GM12878 (cell line): ENCODE data around the gene TRIOBP. TPM values are rescaled to one million over a fixed set of nuclear protein-coding genes. Genes with fewer than 3 reads are reported as not detected.

Source experiments
- ATAC-seq: fragments of 200-7000 bp; cut with Tn5 transposase; 3 replicates; pipeline ENCODE4 v1.9.1; 2020; ENCODE audit warnings: mild to moderate bottlenecking, moderate library complexity
- BruUV-seq: library from RNA; stranded (reverse); fragments of 400-500 nt; replicated peaks from 2 replicates; lab custom pipeline; 2021; lab: Mats Ljungman, UMichigan
- CTCF ChIA-PET: fragments of 300-600 bp; sonication (Branson Sonifier 250); formaldehyde crosslinking; extraction: SDS; loops from one replicate; lab custom pipeline; 2021; ENCODE audit warnings: inconsistent platforms; lab: Yijun Ruan, JAX
- POLR2A ChIA-PET: fragments of 350-600 bp; formaldehyde crosslinking; extraction: SDS; loops from one replicate; lab custom pipeline; 2021; ENCODE audit warnings: inconsistent platforms; lab: Charles Lee
- RAD21 ChIA-PET: fragments of 300-600 bp; sonication (Branson Sonifier 250); formaldehyde crosslinking; loops from one replicate; lab custom pipeline; 2023; ENCODE audit warnings: antibody characterized with exemption; ENCODE audit not compliant: unreplicated experiment; lab: Charles Lee
- SMC1A ChIA-PET: fragments of 300-600 bp; sonication (Branson Sonifier 250); formaldehyde crosslinking; loops from one replicate; lab custom pipeline; 2023; ENCODE audit not compliant: unreplicated experiment, uncharacterized antibody; lab: Charles Lee
- DNase-seq: peaks from one replicate; pipeline ENCODE4 v3.0.0-alpha.2; 2011; ENCODE audit warnings: low read depth, low spot score
- FAIRE-seq: peaks from 3 replicates; lab custom pipeline; 2011; peaks lifted over from hg19 to GRCh38; lab: Jason Lieb, UNC
- H2AFZ ChIP-seq: 2 replicates; pipeline ENCODE4 v1.6.0; 2011; ENCODE audit warnings: low read depth, low read length, control low read depth; ENCODE audit not compliant: control insufficient read depth
- H3K27ac ChIP-seq: 2 replicates; pipeline ENCODE4 v1.5.1; 2011; ENCODE audit warnings: control low read depth; ENCODE audit not compliant: control insufficient read depth, insufficient read depth
- H3K27me3 ChIP-seq, 2 experiments: replicated peaks in 1 of 2; 2 replicates each; pipeline versions ENCODE4 v1.6.0 to v1.6.1; 2011; ENCODE audit warnings: low read length in 1 of 2; ENCODE audit not compliant: control insufficient read depth in 2 of 2, insufficient read depth in 2 of 2
- H3K36me3 ChIP-seq, 2 experiments: 2 replicates each; pipeline ENCODE4 v1.5.1; 2011; ENCODE audit warnings: low read length in 1 of 2; ENCODE audit not compliant: control insufficient read depth in 2 of 2, insufficient read depth in 2 of 2
- H3K4me1 ChIP-seq: 2 replicates; pipeline ENCODE4 v1.6.1; 2011; ENCODE audit warnings: mild to moderate bottlenecking, low read length, moderate library complexity, mixed read lengths; ENCODE audit not compliant: control insufficient read depth, insufficient read depth
- H3K4me2 ChIP-seq: 2 replicates; pipeline ENCODE4 v1.6.0; 2011; ENCODE audit warnings: control low read depth; ENCODE audit not compliant: control insufficient read depth, insufficient read depth
- H3K4me3 ChIP-seq: fragments of 200-600 bp; sonication (generic); 2 replicates; pipeline ENCODE4 v1.5.1; 2016
- H3K79me2 ChIP-seq: 2 replicates; pipeline ENCODE4 v1.6.0; 2011; ENCODE audit warnings: low read length; ENCODE audit not compliant: control insufficient read depth, insufficient read depth
- H3K9ac ChIP-seq: 2 replicates; pipeline ENCODE4 v1.8.0; 2011; ENCODE audit warnings: low read length, control low read depth, mixed read lengths; ENCODE audit not compliant: control insufficient read depth, insufficient read depth
- H3K9me3 ChIP-seq: replicated peaks from 3 replicates; pipeline ENCODE4 v1.5.1; 2011; ENCODE audit warnings: mild to moderate bottlenecking, low read length; ENCODE audit not compliant: control insufficient read depth, insufficient read depth
- H4K20me1 ChIP-seq: 2 replicates; pipeline ENCODE4 v1.6.0; 2011; ENCODE audit not compliant: control insufficient read depth, insufficient read depth
- CBFB ChIP-seq: IDR thresholded peaks from 2 replicates; pipeline ENCODE4 v1.6.1; 2016; ENCODE audit warnings: antibody characterized with exemption, low read depth
- CEBPB ChIP-seq, 2 experiments: fragments of 150-350 bp in 1 of 2; IDR thresholded peaks; 2 replicates each; pipeline ENCODE4 v1.6.1; 2012 to 2014; ENCODE audit warnings: low read depth in 2 of 2, low read length in 2 of 2, borderline replicate concordance in 1 of 2, inconsistent platforms in 1 of 2
- ETV6 ChIP-seq, 2 experiments: fragments of 450-650 bp in 1 of 2; IDR thresholded peaks in 1 of 2; conservative IDR thresholded peaks in 1 of 2; 2 replicates each; pipeline ENCODE4 v1.6.1; 2014; ENCODE audit warnings: antibody characterized with exemption in 1 of 2, borderline replicate concordance in 1 of 2, low read depth in 1 of 2, mild to moderate bottlenecking in 1 of 2, moderate library complexity in 1 of 2
- JUND ChIP-seq: IDR thresholded peaks from 2 replicates; pipeline ENCODE4 v1.6.1; 2012; ENCODE audit warnings: low read depth, mild to moderate bottlenecking, low read length, improper control_type of control experiment, moderate library complexity
- MYC ChIP-seq: IDR thresholded peaks from 2 replicates; pipeline ENCODE4 v1.6.1; 2011; ENCODE audit warnings: mild to moderate bottlenecking, low read length, moderate library complexity, inconsistent platforms; ENCODE audit not compliant: insufficient read depth, insufficient replicate concordance, insufficient read length, severe bottlenecking
- NFYB ChIP-seq: IDR thresholded peaks from 2 replicates; pipeline ENCODE4 v1.6.1; 2011; ENCODE audit warnings: low read depth, mild to moderate bottlenecking, low read length, improper control_type of control experiment, moderate library complexity; ENCODE audit not compliant: insufficient read depth
- NR2C1 ChIP-seq: fragments of 450-650 bp; IDR thresholded peaks from 2 replicates; pipeline ENCODE4 v1.6.1; 2017; ENCODE audit warnings: antibody characterized with exemption, mild to moderate bottlenecking, moderate library complexity
- POU2F2 ChIP-seq: IDR thresholded peaks from 3 replicates; pipeline ENCODE4 v1.6.1; 2011; ENCODE audit warnings: low read depth, mild to moderate bottlenecking, low read length, borderline replicate concordance
- RBBP5 ChIP-seq: fragments of 200-600 bp; sonication (generic); conservative IDR thresholded peaks from 2 replicates; pipeline ENCODE4 v1.6.1; 2016
- RCOR1 ChIP-seq: conservative IDR thresholded peaks from 2 replicates; pipeline ENCODE4 v1.6.1; 2012; ENCODE audit warnings: low read depth, low read length, improper control_type of control experiment
- TCF7 ChIP-seq: IDR thresholded peaks from 2 replicates; pipeline ENCODE4 v1.6.1; 2014; ENCODE audit warnings: antibody characterized with exemption, borderline replicate concordance
- ZBED1 ChIP-seq: IDR thresholded peaks from 2 replicates; pipeline ENCODE4 v1.6.1; 2016; ENCODE audit warnings: borderline replicate concordance
- ZNF384 ChIP-seq: IDR thresholded peaks from 2 replicates; pipeline ENCODE4 v1.6.1; 2012; ENCODE audit warnings: low read depth, mild to moderate bottlenecking, low read length, improper control_type of control experiment, borderline replicate concordance
- ZSCAN29 ChIP-seq: fragments of 450-650 bp; IDR thresholded peaks from 2 replicates; pipeline ENCODE4 v1.6.1; 2017; ENCODE audit warnings: mild to moderate bottlenecking, moderate library complexity
- WGBS: methylation state at CpG from one replicate; pipeline ENCODE4 v1.1.6; 2016; ENCODE audit warnings: low lambda C conversion rate; ENCODE audit not compliant: insufficient replicate concordance, insufficient coverage; ENCODE audit errors: missing lambda C conversion rate; 5-methylcytosine and 5-hydroxymethylcytosine counted together
- in situ Hi-C: fragments of 300-500 bp; cut with MboI; formaldehyde crosslinking; loops from 9 replicates; pipeline ENCODE4 v1.14.3; 2018; ENCODE audit warnings: mixed read lengths
- intact Hi-C: fragments of 100-400 bp; cut with micrococcal nuclease; formaldehyde crosslinking; loops from one replicate; pipeline ENCODE4 v1.14.2; 2022; ENCODE audit not compliant: unreplicated experiment
- polyA plus RNA-seq, 11 experiments: library from polyadenylated mRNA; depleted of rRNA in 4 of 11; unstranded in 6 of 11; stranded (reverse) in 5 of 11; fragments of >200 nt; fragmentation: Nextera tagmentation in 4 of 11; fragmentation: Illumina TruSeq in 1 of 11; extraction: Ambion mirVana in 4 of 11; extraction: Trizol in 1 of 11; gene quantifications; 1 replicate in 1 of 11; 2 replicates in 10 of 11; pipeline versions ENCODE4 v1.2.1 to v1.2.3, GENCODE V29; 2011 to 2016; ENCODE audit warnings: inconsistent platforms in 2 of 11, missing spikeins in 2 of 11, low read depth in 1 of 11
- total RNA-seq, 4 experiments: library from RNA; depleted of rRNA in 3 of 4; stranded (reverse); fragments of >200 nt in 3 of 4; fragmentation: Illumina TruSeq in 1 of 4; extraction: Trizol in 1 of 4; gene quantifications; 2 replicates each; pipeline versions ENCODE4 v1.2.1 to v1.2.3, GENCODE V29; 2013 to 2021
- TF ChIP-seq, protein P1 (sequence below): IDR thresholded peaks from 2 replicates; pipeline ENCODE4 v1.6.1; 2012; ENCODE audit warnings: mild to moderate bottlenecking, low read depth, low read length
- TF ChIP-seq, protein P2 (sequence below): fragments of 450-650 bp; IDR thresholded peaks from 2 replicates; pipeline ENCODE4 v1.6.1; 2017; ENCODE audit warnings: mild to moderate bottlenecking, low read depth, inconsistent platforms; ENCODE audit not compliant: poor library complexity, severe bottlenecking

The TRIOBP gene
- total and polyA plus RNA-seq, 10 of the 15 experiments (the other 5 are each of a cell fraction or from before 2014, with no cell fraction given): 0.21 to 23.6 (median 11.9) TPM

DNA sequence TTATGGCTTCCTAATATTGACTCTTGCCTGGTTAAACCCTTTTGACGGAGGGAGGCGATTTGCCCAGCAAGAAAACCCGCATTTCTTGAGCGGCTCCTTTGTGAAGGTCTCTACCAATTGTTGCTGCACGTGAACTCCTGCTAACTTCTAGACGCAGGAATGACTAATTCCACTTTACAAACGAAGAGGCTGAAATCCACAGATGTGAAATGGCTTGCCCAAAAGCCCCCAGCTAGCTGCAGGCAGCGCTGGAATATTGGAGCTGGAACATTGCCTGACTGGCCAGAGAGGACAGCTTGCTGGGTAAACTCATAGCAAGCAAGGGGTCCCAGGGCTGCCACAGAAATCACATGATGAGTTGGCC is 111.4 kb downstream of the TRIOBP start:
- SMC1A ChIA-PET: interaction anchor here (1.0 to 1.6 kb wide), 2 partner anchors 88 to 150 kb away, joined by 3 read pairs; partner anchors contain the start of gene PDXP
- ATAC-seq: peak; percentile 13; the same call in 2 of the 3 replicates
- H3K4me3 ChIP-seq: peak overlapping the region; percentile 70
- DNase-seq: no peak
- peaks cover 11 to 27% of the 10 kb centered on the region in 2 experiments for H3K27me3 ChIP-seq
- POLR2A ChIA-PET: interaction anchor here (0.6 to 1.7 kb wide), 8 partner anchors 8 to 150 kb away, joined by 3 to 7 read pairs (median 4); partner anchors contain the start of genes ANKRD54, C22orf23, NOL12 and POLR2F
- BruUV-seq: no TSS peak
- peak overlapping the region; percentile 21; the same call in 1 of the 2 replicates for H3K9ac ChIP-seq
- in situ Hi-C loops (no loop called here), intact Hi-C loops (no loop called here)
- no peaks in the 10 kb centered on the region for H3K36me3 ChIP-seq
- CTCF ChIA-PET: interaction anchor here (0.6 to 4.5 kb wide), 7 partner anchors 10 to 165 kb away, joined by 3 to 47 read pairs (median 3); no protein-coding TSS in a partner anchor
- no peaks in the 10 kb centered on the region; the same call in 2 of the 3 replicates for H3K9me3 ChIP-seq
- FAIRE-seq: no peak
- no peaks in the 10 kb centered on the region for H4K20me1 ChIP-seq
- H3K79me2 ChIP-seq: no peaks in the 10 kb centered on the region
- 7% methylated on average over 8 of the region's 8 CpGs for WGBS
- RAD21 ChIA-PET: interaction anchor here (0.6 to 2.6 kb wide), 9 partner anchors 9 to 897 kb away, joined by 3 to 13 read pairs (median 4); partner anchors contain the start of genes ANKRD54, GGA1, GTPBP1 and NOL12
- H3K4me1 ChIP-seq: peaks cover 4% of the 10 kb centered on the region
- H3K27ac ChIP-seq: no peak overlapping the region
- peak overlapping the region; percentile 95 for H2AFZ ChIP-seq
- H3K4me2 ChIP-seq: peak overlapping the region; percentile 88
- no peak for TF ChIP-seq ETV6 (conservative IDR thresholded peaks at IDR 0.05 in 1 of 2, IDR thresholded peaks at IDR 0.05 in 1 of 2; ENCODE audit: borderline replicate concordance in 1 of 2, low read depth in 1 of 2)
- TF ChIP-seq, protein P1, sequence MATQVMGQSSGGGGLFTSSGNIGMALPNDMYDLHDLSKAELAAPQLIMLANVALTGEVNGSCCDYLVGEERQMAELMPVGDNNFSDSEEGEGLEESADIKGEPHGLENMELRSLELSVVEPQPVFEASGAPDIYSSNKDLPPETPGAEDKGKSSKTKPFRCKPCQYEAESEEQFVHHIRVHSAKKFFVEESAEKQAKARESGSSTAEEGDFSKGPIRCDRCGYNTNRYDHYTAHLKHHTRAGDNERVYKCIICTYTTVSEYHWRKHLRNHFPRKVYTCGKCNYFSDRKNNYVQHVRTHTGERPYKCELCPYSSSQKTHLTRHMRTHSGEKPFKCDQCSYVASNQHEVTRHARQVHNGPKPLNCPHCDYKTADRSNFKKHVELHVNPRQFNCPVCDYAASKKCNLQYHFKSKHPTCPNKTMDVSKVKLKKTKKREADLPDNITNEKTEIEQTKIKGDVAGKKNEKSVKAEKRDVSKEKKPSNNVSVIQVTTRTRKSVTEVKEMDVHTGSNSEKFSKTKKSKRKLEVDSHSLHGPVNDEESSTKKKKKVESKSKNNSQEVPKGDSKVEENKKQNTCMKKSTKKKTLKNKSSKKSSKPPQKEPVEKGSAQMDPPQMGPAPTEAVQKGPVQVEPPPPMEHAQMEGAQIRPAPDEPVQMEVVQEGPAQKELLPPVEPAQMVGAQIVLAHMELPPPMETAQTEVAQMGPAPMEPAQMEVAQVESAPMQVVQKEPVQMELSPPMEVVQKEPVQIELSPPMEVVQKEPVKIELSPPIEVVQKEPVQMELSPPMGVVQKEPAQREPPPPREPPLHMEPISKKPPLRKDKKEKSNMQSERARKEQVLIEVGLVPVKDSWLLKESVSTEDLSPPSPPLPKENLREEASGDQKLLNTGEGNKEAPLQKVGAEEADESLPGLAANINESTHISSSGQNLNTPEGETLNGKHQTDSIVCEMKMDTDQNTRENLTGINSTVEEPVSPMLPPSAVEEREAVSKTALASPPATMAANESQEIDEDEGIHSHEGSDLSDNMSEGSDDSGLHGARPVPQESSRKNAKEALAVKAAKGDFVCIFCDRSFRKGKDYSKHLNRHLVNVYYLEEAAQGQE: no peak
- TF ChIP-seq MYC: no peak
- TF ChIP-seq ZSCAN29: no peak
- no peak for TF ChIP-seq NFYB
- TF ChIP-seq RBBP5: no peak
- TF ChIP-seq TCF7: no peak
- no peak for TF ChIP-seq POU2F2
- no peak for TF ChIP-seq CEBPB (IDR thresholded peaks at IDR 0.05; ENCODE audit: borderline replicate concordance in 1 of 2, low read depth in 2 of 2, low read length in 2 of 2)
- no peak for TF ChIP-seq ZBED1
- TF ChIP-seq JUND: no peak
- TF ChIP-seq, protein P2, sequence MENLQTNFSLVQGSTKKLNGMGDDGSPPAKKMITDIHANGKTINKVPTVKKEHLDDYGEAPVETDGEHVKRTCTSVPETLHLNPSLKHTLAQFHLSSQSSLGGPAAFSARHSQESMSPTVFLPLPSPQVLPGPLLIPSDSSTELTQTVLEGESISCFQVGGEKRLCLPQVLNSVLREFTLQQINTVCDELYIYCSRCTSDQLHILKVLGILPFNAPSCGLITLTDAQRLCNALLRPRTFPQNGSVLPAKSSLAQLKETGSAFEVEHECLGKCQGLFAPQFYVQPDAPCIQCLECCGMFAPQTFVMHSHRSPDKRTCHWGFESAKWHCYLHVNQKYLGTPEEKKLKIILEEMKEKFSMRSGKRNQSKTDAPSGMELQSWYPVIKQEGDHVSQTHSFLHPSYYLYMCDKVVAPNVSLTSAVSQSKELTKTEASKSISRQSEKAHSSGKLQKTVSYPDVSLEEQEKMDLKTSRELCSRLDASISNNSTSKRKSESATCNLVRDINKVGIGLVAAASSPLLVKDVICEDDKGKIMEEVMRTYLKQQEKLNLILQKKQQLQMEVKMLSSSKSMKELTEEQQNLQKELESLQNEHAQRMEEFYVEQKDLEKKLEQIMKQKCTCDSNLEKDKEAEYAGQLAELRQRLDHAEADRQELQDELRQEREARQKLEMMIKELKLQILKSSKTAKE: no peak
- no peak for TF ChIP-seq RCOR1
- TF ChIP-seq ZNF384: no peak
- TF ChIP-seq CBFB: no peak
- TF ChIP-seq NR2C1: no peak
